Body of pancreas (tissue), 4 donors: ENCODE results near the gene TRIM23. TPM values are rescaled to one million over a fixed set of nuclear protein-coding genes. Genes with fewer than 3 reads are reported as not detected.
"Not testable (repeated sequence)": the region's sequence is repeated elsewhere in the genome, so short reads cannot be mapped to it uniquely, and the experiment has no call there.

Experiments
- ATAC-seq: fragments of 150-250 bp; one replicate; pipeline ENCODE4 v1.9.1; 2016
- DNase-seq, 4 donors: peaks; one replicate each; pipeline ENCODE4 v3.0.0-alpha.2; 2019
- H3K27ac ChIP-seq, 4 donors: fragments of 200-600 bp; sonication (generic); 1 replicate in 3 of 4; 2 replicates in 1 of 4; pipeline versions ENCODE4 v1.5.1 to v1.6.1; 2016 to 2019; ENCODE audit warnings: mild to moderate bottlenecking in 1 of 4, mixed read lengths in 1 of 4, moderate library complexity in 1 of 4
- H3K27me3 ChIP-seq, 2 donors: fragments of 200-600 bp; sonication (generic); one replicate each; pipeline ENCODE4 v1.6.0; 2016; ENCODE audit warnings: mild to moderate bottlenecking in 1 of 2
- H3K36me3 ChIP-seq, 2 donors: fragments of 200-600 bp; sonication (generic); replicated peaks in 1 of 2; 2 replicates each; pipeline ENCODE4 v1.5.1; 2016; ENCODE audit warnings: low read depth in 2 of 2; ENCODE audit not compliant: insufficient read depth in 1 of 2
- H3K4me1 ChIP-seq: fragments of 200-600 bp; sonication (generic); one replicate; pipeline ENCODE4 v1.6.0; 2016
- H3K4me3 ChIP-seq, 2 donors: fragments of 200-600 bp; sonication (generic); 1 replicate in 1 of 2; 2 replicates in 1 of 2; pipeline ENCODE4 v1.5.1; 2016 to 2019
- H3K9me3 ChIP-seq, 3 donors: fragments of 200-600 bp; sonication (generic); 1 replicate in 2 of 3; 2 replicates in 1 of 3; pipeline ENCODE4 v1.5.1; 2016
- POLR2A ChIP-seq, 3 donors: fragments of 450-650 bp; IDR thresholded peaks; one replicate each; pipeline ENCODE4 v1.6.1; 2016; ENCODE audit warnings: antibody characterized with exemption in 3 of 3, mild to moderate bottlenecking in 2 of 3
- WGBS, 2 donors: methylation state at CpG; one replicate each; pipeline ENCODE4 v1.1.5; 2017; 5-methylcytosine and 5-hydroxymethylcytosine counted together
- intact Hi-C: fragments of 100-400 bp; cut with DNase I; formaldehyde crosslinking; loops from one replicate; pipeline ENCODE4 v1.15.1; 2023
- total RNA-seq, 2 donors: library from RNA; depleted of rRNA; stranded (reverse); fragments of >200 nt; gene quantifications; one replicate each; pipeline ENCODE4 v1.1.0, GENCODE V29; 2016
- TF ChIP-seq, protein P1 (sequence below), 7 experiments: fragments of 450-650 bp in 4 of 7; fragments of 200-600 bp in 3 of 7; sonication (generic) in 3 of 7; IDR thresholded peaks; one replicate each; pipeline ENCODE4 v1.5.1; 2016 to 2019; ENCODE audit warnings: antibody characterized with exemption in 7 of 7

The TRIM23 gene
- total RNA-seq, 2 donors from 2014 or later: 6.2 to 17.5 TPM

- ATAC-seq: no peak
- no peak for TF ChIP-seq POLR2A (IDR thresholded peaks at IDR 0.05)
- TF ChIP-seq, protein P1, sequence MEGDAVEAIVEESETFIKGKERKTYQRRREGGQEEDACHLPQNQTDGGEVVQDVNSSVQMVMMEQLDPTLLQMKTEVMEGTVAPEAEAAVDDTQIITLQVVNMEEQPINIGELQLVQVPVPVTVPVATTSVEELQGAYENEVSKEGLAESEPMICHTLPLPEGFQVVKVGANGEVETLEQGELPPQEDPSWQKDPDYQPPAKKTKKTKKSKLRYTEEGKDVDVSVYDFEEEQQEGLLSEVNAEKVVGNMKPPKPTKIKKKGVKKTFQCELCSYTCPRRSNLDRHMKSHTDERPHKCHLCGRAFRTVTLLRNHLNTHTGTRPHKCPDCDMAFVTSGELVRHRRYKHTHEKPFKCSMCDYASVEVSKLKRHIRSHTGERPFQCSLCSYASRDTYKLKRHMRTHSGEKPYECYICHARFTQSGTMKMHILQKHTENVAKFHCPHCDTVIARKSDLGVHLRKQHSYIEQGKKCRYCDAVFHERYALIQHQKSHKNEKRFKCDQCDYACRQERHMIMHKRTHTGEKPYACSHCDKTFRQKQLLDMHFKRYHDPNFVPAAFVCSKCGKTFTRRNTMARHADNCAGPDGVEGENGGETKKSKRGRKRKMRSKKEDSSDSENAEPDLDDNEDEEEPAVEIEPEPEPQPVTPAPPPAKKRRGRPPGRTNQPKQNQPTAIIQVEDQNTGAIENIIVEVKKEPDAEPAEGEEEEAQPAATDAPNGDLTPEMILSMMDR (IDR thresholded peaks at IDR 0.05): no peak
- no peaks in the 10 kb centered on the region for H3K9me3 ChIP-seq
- H3K4me1 ChIP-seq: peaks cover 6% of the 10 kb centered on the region
- H3K27me3 ChIP-seq: no peaks in the 10 kb centered on the region
- H3K36me3 ChIP-seq: no peaks in the 10 kb centered on the region
- DNase-seq: no peak
- intact Hi-C loops: no loop called here
- H3K27ac ChIP-seq: no peak overlapping the region
- H3K4me3 ChIP-seq: no peak overlapping the region
Observed at GRCh38 chr5:65630981-65631380, 6.8 kb upstream of the TRIM23 start.

DNA sequence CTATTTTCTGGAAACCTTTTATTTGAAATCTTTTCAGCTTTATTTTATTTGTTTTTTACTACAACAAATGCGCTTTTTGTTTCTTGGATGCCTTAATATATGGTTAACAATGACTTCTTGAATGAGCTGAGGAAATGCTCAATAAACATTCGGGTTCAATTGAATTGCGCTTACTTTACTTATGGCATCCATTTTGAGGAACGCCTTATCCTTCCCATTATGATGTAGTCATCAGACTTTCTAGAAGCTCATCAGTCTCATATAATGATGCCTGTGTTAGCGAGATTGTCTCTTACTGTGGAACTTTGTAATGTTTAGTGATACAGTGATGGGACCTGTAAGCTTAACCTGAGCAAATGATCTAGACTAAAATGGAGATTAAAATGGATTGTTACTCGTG, 1.6 kb upstream of the TRIM23 start:
- Histone ChIP-seq H3K4me3 (peak overlapping the region in 1 of 2 donors; percentile 85), H3K27me3 (no peaks in the 10 kb centered on the region), H3K4me1 (peaks cover 30% of the 10 kb centered on the region), H3K27ac (peak overlapping the region in 1 of 4 donors; percentile 89), H3K36me3 (no peaks in the 10 kb centered on the region), H3K9me3 (no peaks in the 10 kb centered on the region)
- intact Hi-C loops: no loop called here
- 43% methylated on average over 6 of the region's 6 CpGs for WGBS, 2 donors
- ATAC-seq (no peak), DNase-seq (no peak)
- no peak for TF ChIP-seq POLR2A (IDR thresholded peaks at IDR 0.05)
- TF ChIP-seq, protein P1 (IDR thresholded peaks at IDR 0.05): no peak

GRCh38 chr5:65624571-65625555, 730 bp upstream of the TRIM23 start, which contains the start of the genes SHLD3 and TRAPPC13:
SHLD3 (plus strand) TSS chr5:65625027; CDS start chr5:65629588, 4,561 bp downstream.
TRAPPC13 (plus strand) TSS chr5:65625027; CDS start chr5:65625061, 34 bp downstream.
- no peaks in the 10 kb centered on the region for H3K9me3 ChIP-seq
- H3K27me3 ChIP-seq: no peaks in the 10 kb centered on the region
- 0 to 1% methylated on average over 36 of the region's 36 CpGs for WGBS, 2 donors
- peak within 1 kb of the TSS; percentile 54 to 89 (median 70) for H3K27ac ChIP-seq
- peak; percentile 91 for ATAC-seq
- peak; percentile 80 to 91 (median 87) for DNase-seq
- H3K36me3 ChIP-seq: no peaks in the 10 kb centered on the region
- peak within 1 kb of the TSS; percentile 80 to 85 for H3K4me3 ChIP-seq
- peaks cover 30% of the 10 kb centered on the region for H3K4me1 ChIP-seq
- TF ChIP-seq POLR2A (IDR thresholded peaks at IDR 0.05): peak in 1 of 3 donors; percentile 21
- TF ChIP-seq, protein P1 (IDR thresholded peaks at IDR 0.05): peak in 4 of 7 experiments; percentile 12 to 32 (median 22)
- intact Hi-C loops: no loop called here

DNA sequence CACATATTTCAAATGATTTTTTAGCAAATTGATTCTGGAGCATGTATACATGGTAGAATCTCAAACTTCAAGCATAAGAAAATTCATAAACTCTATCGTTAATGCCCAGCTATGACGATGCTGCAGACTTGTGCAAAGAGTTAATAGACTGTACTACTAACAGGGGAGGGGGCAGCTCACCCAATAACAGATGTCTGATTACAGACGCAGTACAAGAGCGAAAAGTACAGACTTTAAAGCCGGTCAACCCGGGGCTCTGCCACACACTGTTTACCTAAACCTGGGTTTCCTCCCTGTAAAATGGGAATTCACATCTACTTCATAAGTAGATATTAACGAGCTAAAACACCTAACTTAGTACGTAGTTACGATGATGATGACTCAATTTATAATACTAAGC, 651 bp downstream of the TRIM23 start:
- WGBS, 2 donors: 4% methylated on average over 9 of the region's 9 CpGs
- intact Hi-C loops: no loop called here
- H3K27ac ChIP-seq: peak overlapping the region in 2 of 4 donors; percentile 60 to 81

DNA sequence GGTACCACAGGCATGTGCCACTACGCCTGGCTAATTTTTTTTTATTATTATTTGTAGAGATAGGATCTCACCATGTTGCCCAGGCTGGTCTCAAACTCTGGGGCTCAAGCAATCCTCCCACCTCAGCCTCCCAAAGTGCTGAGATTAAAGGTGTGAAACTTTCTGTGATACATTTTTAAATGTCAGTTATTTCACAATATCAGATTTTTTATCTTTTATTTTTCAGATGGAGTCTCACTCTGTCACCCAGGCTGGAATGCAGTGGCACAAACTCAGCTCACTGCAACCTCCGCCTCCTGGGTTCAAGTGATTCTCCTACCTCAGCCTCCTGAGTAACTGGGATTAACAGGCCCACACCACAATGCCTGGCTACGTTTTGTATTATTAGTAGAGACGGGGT, 2.2 kb downstream of the TRIM23 start:
- H3K27me3 ChIP-seq, DNase-seq, H3K4me3 ChIP-seq, H3K9me3 ChIP-seq, H3K27ac ChIP-seq, intact Hi-C loops, ATAC-seq, H3K36me3 ChIP-seq: not testable (repeated sequence)
- peaks cover 30% of the 10 kb centered on the region for H3K4me1 ChIP-seq
- 83 to 89% methylated on average over 4 of the region's 4 CpGs for WGBS, 2 donors

More for the DNA sequence above, 651 bp downstream of the TRIM23 start:
- no peak for DNase-seq
- ATAC-seq: no peak
- H3K36me3 ChIP-seq: no peaks in the 10 kb centered on the region
- H3K4me3 ChIP-seq: peak overlapping the region; percentile 80 to 85
- H3K9me3 ChIP-seq: no peaks in the 10 kb centered on the region
- H3K4me1 ChIP-seq: peaks cover 30% of the 10 kb centered on the region
- no peaks in the 10 kb centered on the region for H3K27me3 ChIP-seq
- TF ChIP-seq, protein P1 (IDR thresholded peaks at IDR 0.05): no peak
- no peak for TF ChIP-seq POLR2A (IDR thresholded peaks at IDR 0.05)
